Amniotic stem cell (primary cell): ENCODE data around the gene FBH1.
A peak's percentile ranks its signal among the peaks of the same experiment; 100 is the strongest.
"Not testable (repeated sequence)": the region's sequence is repeated elsewhere in the genome, so short reads cannot be mapped to it uniquely, and the experiment has no call there.

Experiments used
- DNase-seq: peaks from one replicate; lab custom pipeline; 2025; lab: John Stamatoyannopoulos, UW

The FBH1 gene

DNA sequence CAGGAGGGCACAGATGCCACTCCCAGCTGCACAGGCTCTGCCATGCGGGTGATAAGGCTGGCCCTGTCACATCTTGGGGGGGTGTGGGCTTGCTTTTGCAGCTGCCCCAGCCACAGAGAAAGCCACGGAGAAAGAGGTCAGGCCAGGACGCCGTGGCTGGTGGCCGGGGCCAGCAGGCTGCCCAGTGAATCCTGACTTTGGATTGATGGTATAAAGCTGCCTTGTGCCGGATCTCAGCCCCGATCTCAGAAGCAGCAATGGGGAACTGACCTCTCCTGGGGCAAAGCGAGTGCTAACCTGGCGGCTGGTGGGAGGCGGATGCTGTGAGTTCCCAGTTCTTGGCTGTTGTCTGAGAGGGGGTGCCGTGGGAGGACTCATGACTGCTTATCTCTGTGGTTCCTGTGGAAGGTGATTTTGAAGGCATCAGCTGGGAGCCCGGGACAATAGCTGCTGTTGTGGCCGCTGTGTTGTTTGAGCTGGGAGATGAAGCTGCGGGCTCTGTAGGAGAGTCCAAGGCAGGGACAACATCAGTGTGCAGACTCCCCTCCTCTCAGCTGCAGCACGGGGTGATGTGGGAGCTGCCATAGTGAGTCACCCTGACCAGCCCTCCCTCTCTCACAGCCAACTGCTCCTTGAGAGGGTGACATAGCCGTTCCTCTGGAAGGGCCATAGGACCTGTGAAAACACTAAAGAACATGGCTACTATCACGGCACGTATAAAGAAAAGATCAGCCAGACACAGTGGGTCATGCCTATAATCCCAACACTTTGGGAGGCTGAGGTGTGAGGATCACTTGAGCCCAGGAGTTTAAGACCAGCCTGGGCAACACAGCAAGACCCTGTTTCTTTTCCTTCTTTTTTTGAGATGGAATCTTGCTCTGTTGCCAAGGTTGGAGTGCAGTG lies 70.3 kb downstream of the FBH1 start:
- no peak for DNase-seq

DNA sequence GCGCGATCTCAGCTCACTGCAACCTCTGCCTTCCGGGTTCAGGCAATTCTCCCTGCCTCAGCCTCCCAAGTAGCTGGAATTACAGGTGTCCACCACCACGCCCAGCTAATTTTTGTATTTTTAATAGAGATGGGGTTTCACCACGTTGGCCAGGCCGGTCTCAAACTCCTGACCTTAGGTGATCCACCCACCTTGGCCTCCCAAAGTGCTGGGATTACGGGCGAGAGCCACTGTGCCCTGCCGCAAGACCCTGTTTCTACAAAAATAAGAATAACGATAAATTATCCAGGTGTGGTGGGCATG lies 70.9 kb downstream of the FBH1 start:
- DNase-seq: not testable (repeated sequence)

DNA sequence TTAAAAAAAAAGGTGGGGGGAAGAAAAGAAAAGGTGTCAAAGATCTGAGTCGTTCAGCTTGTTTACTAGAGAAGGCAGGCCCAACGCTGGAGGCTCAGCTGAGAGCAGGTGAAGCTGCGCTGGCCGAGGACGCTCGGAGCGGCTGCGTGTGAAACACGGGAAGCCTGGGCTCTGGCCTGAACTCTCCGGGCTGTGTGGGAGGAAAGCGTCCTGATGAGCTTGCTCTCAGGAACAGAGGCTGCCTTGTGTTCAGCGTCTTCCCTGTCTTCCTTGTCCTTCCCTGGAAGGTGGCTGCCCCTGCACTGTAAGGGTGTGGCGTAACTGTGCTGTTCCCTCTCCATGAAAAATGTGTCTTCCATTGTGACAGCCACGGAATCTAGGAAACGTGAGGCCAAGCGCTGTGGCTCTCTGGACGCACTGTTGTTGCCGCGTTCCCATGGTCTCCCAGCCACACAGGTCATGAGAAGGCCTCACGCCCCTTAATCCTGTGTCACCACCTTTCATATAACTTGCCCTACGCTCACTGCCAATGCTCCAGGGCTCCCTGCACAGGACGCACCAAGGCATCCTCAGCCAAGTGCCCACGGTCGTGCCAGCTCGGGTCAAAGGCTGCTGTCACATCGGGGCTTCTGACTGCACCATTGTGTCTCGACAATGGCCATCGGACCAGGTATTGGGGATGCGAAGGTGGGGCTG lies 71.5 kb downstream of the FBH1 start:
- DNase-seq: no peak

DNA sequence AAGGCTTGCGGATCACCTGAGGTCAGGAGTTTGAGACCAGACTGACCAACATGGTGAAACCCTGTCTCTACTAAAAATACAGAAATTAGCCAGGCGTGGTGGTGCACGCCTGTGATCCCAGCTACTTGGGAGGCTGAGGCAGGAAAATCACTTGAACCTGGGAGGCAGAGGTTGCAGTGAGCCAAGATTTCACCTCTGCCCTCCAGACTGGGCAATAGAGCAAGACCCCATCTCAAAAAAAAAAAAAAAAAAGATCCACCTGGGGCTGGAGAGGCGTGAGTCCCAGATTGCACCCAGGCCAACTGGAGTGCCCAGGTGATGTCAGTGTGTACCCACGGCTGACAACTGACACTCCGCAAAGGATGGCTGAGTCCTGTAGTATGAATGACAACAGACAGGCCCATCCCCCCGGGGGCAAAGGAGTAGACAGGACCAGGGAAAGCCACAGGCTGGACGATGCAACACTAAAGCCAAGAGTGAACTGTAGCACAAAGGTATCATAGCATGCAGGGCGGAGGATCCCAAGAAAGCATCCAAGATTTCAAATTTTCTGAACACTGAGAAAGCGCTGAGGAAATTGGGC lies 72.4 kb downstream of the FBH1 start:
- DNase-seq: not testable (repeated sequence)

DNA sequence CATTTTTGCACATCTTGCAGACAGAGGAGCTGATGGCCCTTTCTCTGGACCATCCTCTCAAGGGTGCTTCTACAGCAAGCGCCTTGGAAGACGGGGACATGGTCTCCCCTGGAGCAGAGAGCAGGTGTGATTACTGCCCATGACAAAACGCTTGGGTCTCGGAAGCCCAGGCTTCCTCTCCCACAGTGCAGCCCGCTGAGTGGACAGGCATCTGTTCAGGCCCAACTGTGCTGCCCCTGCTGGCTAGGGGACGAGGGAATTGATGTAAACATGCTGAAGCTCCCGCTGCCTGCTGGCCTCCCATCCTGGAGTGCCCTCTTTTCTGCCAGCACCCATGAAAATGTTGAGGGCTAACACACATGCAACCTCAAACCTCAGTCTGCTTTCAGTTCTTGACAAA lies 73.0 kb downstream of the FBH1 start:
- DNase-seq: no peak

DNA sequence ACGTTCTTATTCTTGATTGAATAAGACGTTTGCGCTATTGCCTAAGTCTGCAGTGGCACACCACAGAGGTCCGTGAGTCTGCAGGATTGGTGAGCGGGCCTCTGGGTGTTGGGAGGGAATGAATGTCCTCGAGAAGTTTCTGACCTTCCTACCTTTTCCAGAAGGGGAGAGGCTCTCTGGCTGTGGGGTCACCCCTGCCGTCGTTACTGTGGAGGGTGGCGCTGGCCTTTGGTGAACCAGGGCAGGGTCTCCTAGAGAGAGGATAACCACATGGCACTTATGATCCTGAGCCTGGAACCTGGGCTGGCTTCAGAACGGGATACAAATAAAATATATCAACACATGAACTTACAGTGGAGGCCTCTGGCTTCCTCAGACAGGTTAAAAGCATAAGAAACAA lies 73.5 kb downstream of the FBH1 start:
- DNase-seq: no peak

DNA sequence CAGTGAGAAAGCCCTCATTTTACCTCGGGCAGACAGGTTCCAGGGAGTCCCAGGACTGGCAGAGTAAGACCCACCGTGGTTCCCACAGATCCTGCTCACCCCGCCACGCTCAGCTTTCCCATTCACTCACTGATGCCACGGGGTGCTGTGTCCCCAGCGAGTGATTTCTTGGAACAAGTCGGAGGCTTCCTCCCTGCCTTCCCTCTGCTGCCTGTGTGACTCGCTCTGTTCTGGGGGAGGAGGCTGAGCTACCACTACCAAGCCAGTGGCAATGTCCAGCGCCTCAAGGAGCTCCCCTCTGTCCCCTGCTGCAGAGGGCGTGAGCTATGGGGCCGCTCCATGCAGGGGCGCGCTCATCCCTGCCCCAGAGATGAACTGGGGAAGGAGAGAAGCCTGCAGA lies 74.7 kb downstream of the FBH1 start:
- no peak for DNase-seq

DNA sequence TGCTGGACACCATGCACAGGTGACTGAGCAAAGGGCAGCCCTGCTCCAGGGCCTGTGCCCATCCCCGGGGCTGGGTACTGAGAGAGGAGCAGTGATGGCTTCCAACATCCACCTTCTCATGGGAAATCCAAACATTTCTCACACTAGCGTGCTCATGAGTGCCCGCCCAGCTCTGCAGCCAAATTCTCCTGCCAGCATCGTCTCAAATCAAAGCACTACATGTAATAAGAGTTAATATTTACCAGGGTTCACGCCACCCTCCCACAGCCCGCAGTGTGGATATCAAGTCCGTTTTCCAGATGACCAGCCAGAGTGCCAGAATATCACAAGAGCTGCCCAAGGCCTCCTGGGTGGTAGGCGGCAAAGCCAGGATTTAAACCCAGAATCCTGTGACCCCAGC lies 75.2 kb downstream of the FBH1 start:
- DNase-seq: no peak

DNA sequence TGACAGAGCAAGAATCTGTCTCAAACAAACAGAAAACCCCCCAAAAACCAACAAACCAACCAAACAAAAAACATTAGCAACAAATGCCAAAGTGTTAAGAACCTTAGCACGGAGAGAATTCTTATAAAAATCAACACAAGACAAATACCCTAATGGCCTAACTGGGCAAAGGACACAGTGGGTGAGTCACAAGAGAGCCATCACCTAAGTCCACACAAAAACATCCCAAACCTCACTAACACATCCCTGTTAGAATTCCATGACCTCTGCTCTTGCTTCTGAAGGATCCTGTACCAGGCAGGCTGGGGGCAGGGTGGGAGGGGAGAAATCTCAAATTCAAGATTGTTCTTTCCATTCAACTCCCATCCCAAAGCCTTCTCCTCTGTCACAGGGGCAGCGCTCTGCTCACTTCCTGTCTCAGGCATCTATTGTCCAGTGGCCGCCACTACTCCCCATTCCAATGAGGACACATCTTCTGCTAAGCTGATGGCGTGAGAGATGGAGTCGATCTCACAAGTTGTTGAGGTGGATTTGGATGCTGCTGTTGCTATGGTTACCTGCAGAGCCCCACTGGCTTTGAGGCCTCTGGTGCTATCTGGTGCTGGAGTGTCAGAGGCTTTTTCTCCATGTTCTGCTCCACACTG lies 78.1 kb downstream of the FBH1 start:
- DNase-seq: no peak

DNA sequence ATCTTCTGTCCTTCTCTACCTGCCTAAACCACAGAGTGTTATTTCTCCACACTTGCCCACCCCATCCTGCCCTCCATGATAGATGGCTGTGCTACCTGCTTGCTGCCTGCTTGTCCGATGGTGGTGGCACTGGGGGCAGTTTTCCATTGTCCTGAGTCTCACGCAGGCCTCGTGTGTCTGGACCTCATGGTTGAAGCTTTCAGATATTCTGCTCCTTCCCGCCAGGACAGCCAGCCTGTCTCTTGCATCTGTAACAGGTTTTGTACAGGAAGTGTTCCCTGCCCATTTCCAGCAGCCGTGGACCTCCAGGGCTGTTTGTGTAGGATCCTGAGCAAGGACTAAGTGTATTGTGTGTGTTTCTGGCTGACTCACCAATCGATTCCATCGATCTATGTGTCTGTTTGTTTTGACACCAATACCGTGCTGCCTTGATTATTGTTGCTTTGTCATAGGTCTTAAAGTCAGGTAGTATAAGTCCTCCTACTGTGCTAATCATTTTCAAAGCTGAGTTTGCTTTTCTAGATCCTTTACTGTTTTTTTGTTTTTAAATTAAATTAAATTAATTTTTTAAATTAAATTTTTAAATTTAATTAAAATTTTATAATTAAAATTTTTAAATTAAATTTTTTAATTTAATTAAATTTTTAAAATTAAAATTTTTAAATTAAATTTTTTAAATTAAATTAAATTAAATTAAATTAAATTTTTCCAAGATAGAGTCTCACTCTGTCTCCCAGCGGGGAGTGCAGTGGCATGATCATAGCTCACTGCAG lies 78.8 kb downstream of the FBH1 start:
- no peak for DNase-seq

DNA sequence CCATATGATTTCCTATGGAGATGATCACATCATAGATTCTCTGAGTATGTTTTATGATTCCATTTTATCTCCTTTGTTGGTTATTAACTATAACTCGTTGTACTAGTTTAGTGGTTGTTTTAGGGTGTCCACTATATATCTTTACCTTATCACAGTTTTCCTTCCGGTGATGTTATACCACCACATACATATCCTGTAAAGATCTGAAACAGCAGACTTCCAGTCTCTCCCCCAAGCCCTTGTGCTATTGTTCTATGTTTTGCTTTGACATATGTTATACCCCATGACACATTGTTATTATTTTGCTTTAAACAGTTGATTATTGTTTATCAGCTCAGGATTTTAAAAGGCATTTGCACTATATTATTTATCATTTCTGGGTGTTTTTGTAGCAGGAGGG lies 80.0 kb downstream of the FBH1 start:
- DNase-seq: no peak

DNA sequence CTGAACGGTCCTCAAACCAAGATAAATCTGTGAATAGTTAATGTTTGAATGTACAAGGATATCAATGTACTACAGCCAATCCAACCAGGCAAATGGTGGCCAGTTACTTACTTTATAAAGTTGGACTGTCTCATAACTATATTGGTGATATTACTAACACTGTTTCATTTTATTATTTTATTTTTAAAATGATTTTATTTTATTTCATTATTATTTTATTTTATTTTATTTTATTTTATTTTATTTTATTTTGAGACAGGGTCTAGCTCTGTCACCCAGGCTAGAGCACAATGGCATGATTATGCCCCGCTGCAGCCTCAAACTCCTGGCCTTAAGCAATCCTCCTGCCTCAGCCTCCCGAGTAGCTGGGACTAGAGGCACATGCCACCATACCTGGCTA lies 80.5 kb downstream of the FBH1 start:
- DNase-seq: no peak

DNA sequence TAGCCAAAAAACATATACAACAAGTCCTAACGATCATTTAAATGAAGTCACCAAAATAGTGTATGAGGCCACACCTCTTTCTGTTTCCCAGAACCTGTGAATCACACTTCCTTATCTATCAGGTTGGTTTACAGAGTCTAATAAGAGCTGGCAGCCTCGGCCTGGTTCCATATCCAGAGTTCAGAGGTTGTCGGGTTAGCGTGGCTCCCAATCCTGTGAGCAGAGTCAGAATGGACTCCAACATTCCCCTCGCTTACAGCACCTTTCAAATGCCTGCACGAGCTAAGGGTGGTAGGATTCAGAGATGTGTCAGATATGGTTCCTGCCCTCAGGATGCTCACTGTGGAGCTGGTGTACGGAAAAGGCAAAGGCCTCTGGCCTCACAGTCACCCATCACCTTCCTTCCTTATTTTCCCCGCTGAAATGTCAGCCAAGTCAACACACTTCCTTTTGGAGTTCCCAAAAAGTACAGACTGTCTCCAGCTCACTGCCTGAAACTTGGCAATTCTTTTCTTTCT lies 81.3 kb downstream of the FBH1 start:
- DNase-seq: no peak

DNA sequence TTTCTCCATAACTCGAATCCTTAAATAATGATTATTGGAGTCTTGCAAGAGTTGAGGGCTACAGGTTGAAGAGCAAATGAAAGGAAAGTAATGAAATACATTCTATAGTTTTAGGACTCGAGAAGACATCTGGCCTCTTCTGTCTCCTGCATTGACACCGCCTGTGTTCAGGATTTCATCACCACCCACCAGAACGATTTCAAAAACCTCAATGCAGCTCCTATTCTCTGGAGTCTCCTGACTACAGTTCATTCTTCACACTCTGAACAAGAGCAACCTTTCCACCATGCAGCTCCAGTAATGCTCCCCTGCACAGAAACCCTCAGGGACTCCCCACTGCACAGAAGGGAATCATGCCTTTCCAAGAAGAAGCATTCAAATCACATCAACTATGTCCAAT lies 81.8 kb downstream of the FBH1 start:
- DNase-seq: no peak

DNA sequence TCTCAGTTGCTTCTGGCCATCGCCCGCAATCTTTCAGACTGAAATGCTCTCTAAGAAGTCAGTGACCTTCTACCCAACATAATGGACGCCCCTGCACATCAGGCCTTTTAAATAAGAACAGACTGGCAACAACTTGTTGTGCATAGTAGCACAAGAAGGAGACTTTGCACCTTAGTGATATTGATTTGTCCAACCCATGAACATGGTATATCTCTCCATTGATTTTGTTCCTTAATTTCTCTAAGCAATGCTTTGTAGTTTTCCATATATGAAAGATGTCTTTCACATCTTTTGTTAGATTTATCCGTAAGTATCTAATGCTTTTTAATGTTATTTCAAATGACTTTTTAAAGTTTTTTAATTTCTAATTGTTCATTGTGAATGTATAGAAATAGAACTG lies 83.0 kb downstream of the FBH1 start:
- DNase-seq: no peak

DNA sequence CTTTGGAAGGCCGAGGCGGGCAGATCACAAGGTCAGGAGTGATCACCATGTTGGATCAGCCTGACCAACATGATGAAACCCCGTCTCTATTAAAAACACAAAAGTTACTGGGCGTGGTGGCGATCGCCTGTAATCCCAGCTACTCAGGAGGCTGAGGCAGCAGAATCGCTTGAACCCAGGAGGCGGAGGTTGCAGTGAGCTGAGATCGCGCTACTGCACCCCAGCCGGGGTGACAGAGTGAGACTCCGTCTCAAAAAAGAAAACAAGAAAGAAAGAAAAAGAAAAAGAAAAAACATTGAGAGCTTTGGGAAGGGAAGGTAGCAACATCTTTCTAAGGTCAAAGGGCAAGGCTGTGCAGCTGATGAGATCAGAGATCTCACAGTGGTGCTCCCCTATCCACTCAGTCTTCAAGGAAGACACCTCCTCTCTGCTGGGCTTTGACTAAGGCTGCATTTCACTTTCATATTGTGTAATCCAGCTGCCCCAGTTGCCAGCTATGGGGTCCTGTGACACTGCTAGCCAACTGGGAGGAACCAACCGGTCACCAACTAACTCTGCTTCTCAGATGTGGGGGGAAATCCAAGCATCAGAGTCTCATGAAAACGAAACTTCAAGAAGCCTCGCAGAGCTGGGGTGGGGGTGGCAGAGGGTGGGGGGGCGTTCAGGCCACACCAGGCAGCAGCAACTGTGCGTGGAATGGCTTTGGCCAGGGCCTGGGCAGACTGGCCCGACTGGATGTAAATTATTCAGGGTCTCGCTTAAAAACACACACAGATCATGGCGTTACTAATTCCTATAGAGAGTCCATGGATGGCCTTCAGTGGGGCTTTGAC lies 85.8 kb downstream of the FBH1 start:
- DNase-seq: no peak

DNA sequence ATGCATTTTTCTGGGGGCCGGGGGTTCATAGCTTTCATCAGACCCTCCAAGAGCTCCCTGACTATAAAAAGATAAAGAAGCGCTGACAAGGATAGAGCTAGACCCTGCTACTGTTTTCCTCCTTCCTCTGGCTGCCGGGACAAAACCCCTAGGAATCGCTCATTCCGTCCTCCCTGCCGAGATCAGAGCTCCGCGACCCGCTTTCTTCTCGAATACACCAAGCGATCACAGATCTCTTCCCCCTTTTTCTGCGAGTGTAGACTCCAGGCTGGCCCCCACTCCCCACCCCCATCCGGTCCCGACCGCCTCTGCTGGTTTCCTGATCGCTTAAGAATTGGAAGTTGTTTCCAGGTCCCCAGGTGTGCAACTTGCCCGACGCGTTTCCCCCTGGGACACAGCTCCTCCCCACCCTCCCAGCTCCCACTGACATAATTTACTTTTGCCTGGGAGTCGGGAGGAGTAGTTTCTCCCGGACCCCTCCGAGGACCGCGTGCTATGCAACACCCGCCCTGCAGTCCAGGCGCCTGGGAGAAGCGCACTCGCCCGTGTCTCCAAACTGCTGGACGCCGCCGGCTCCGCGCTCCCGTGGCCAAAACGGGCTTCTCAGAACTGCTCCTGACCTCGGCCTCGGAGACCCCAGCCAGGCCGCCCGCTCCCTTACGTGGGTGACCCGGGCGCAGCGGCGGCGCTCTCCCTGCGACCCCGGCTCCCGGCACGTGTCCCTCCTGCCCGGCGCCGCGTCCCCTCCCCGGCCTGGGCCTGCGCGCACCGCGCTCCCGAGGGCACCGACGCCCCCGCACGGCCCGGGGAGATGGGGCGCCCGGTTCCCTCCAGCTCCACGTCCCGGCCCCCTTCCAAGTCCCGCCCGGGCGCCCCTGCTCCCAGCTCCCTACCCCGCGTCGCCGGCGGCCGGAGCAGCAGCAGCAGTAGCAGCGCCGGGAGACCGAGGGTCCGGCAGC lies 86.7 kb downstream of the FBH1 start:
- DNase-seq: no peak

DNA sequence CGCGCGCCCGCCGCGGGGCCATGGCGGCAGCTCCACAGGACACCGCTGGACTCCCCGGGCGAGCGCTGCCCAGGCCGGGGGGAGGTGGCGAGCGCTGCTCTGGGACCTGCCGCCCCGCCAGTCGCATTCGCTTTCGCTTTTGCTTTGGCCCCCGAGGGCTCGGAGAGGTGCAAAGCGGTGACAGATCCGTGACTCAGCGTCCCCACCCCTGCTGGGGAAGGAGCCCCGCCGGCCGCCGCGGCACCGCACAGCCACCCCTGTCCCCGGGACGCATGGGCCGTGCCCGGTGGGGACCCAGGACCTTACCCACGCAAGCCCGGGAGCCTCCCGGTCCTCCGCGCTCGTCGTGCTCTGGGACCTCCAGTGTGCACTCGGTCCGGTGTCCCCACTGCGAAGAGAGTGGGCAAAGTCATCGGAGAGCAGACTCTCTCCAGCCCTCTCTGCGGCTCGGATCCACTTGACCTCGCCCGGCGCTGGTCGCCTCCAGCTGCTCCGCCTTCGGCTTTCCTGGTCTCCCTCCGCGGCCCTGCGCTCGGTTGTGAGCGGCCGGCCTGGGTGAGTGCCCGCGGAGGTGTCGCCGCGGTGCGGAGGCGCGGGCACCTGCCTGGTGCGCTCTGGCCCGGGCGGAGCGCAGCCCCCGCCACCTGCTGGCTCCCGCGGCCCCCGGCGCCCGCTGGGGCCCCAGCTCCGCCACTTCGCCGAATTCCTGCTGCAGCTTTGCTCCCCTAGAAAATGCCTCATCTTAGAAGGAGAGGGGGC lies 87.6 kb downstream of the FBH1 start, which contains the start of gene IL15RA:
Gene IL15RA, minus strand, starts transcription at position 73 of the 759 bp plus-strand sequence. Its CDS starts 51 bp downstream, at position 22.
- DNase-seq: peak; percentile 21

DNA sequence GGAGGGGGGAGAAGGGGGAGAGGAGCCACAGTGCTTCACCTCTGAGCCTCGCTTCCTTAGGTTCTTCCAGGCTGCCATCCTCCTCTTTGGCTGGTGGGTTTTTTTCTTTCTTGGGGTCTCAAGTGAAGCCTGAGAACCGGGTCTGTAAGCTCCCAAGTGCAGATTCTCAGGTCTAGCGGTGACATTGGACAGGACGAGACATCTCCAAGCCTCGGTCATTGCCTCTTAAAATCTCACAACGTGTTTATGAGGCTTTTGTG lies 88.1 kb downstream of the FBH1 start:
- no peak for DNase-seq
